A673 (cell line): ENCODE measurements around the gene OR8B12. TPM values are rescaled to one million over a fixed set of nuclear protein-coding genes. Genes with fewer than 3 reads are reported as not detected.

ENCODE experiments used
- BruUV-seq: library from RNA; stranded (reverse); fragments of 400-500 nt; replicated peaks from 2 replicates; lab custom pipeline; 2021; lab: Mats Ljungman, UMichigan
- CTCF ChIA-PET: fragments of 300-600 bp; sonication (Branson Sonifier 250); formaldehyde crosslinking; loops from one replicate; lab custom pipeline; 2022; ENCODE audit warnings: antibody characterized with exemption; lab: Charles Lee
- POLR2A ChIA-PET: fragments of 300-600 bp; sonication (Branson Sonifier 250); formaldehyde crosslinking; loops from one replicate; lab custom pipeline; 2022; ENCODE audit warnings: antibody characterized with exemption; ENCODE audit not compliant: low non-redundant PET; lab: Charles Lee
- DNase-seq: peaks from one replicate; pipeline ENCODE4 v3.0.0-alpha.2; 2015; ENCODE audit warnings: low spot score
- H3K27ac ChIP-seq: fragments of 200-600 bp; sonication (generic); 2 replicates; pipeline ENCODE4 v1.5.1; 2016; ENCODE audit warnings: mixed run types, low read depth, mild to moderate bottlenecking, mixed read lengths, antibody characterized with exemption, low read length; ENCODE audit not compliant: poor library complexity, severe bottlenecking
- H3K27me3 ChIP-seq: fragments of 200-600 bp; sonication (generic); replicated peaks from 2 replicates; pipeline ENCODE4 v1.6.1; 2017; ENCODE audit warnings: mixed run types, low read depth, mild to moderate bottlenecking, mixed read lengths, antibody characterized with exemption, low read length; ENCODE audit not compliant: insufficient read depth, poor library complexity
- H3K36me3 ChIP-seq: fragments of 200-600 bp; sonication (generic); 2 replicates; pipeline ENCODE4 v1.6.1; 2016; ENCODE audit warnings: mixed run types, mild to moderate bottlenecking, mixed read lengths, antibody characterized with exemption, low read length; ENCODE audit not compliant: insufficient read depth, poor library complexity, severe bottlenecking
- H3K4me1 ChIP-seq: fragments of 200-600 bp; sonication (generic); 2 replicates; pipeline ENCODE4 v1.6.1; 2017; ENCODE audit warnings: mixed run types, mild to moderate bottlenecking, mixed read lengths, antibody characterized with exemption, low read length; ENCODE audit not compliant: insufficient read depth, poor library complexity, severe bottlenecking
- H3K4me3 ChIP-seq: fragments of 200-600 bp; sonication (generic); 2 replicates; pipeline ENCODE4 v1.5.1; 2016; ENCODE audit warnings: low read depth, mixed run types, mild to moderate bottlenecking, mixed read lengths, low read length; ENCODE audit not compliant: poor library complexity, severe bottlenecking
- H3K9me3 ChIP-seq: fragments of 200-600 bp; sonication (generic); 2 replicates; pipeline ENCODE4 v1.6.1; 2016; ENCODE audit warnings: mixed run types, low read depth, mild to moderate bottlenecking, mixed read lengths, antibody characterized with exemption, low read length; ENCODE audit not compliant: poor library complexity, severe bottlenecking
- EZH2 ChIP-seq: fragments of 200-600 bp; sonication (generic); IDR thresholded peaks from 2 replicates; pipeline ENCODE4 v1.6.1; 2017; ENCODE audit warnings: borderline replicate concordance, low read depth, mild to moderate bottlenecking, mixed read lengths, antibody characterized with exemption, low read length; ENCODE audit not compliant: poor library complexity, severe bottlenecking
- intact Hi-C: fragments of 100-400 bp; cut with micrococcal nuclease; formaldehyde crosslinking; loops from one replicate; pipeline ENCODE4 v1.10.0; 2022; ENCODE audit not compliant: unreplicated experiment
- total RNA-seq: library from RNA; stranded (reverse); gene quantifications from 2 replicates; pipeline ENCODE4 v1.2.3, GENCODE V29; 2021
- TF ChIP-seq, protein P1 (sequence below): fragments of 300-800, 200-600 bp; sonication (generic); conservative IDR thresholded peaks from 2 replicates; pipeline ENCODE4 v1.5.1; 2017; ENCODE audit warnings: low read depth, mild to moderate bottlenecking, antibody characterized with exemption, low read length, moderate library complexity, mixed read lengths

OR8B12 gene
- total RNA-seq, 1 experiment from 2014 or later = not detected

- BruUV-seq = no TSS peak
- Histone ChIP-seq H3K36me3 (no peaks in the 10 kb centered on the region), H3K27ac (no peak overlapping the region), H3K4me1 (no peaks in the 10 kb centered on the region), H3K27me3 (no peaks in the 10 kb centered on the region), H3K9me3 (peaks cover 8% of the 10 kb centered on the region), H3K4me3 (no peak overlapping the region)
- ChIA-PET POLR2A (no interaction called here), CTCF (no interaction called here)
- no peak for TF ChIP-seq EZH2
- TF ChIP-seq, protein P1, sequence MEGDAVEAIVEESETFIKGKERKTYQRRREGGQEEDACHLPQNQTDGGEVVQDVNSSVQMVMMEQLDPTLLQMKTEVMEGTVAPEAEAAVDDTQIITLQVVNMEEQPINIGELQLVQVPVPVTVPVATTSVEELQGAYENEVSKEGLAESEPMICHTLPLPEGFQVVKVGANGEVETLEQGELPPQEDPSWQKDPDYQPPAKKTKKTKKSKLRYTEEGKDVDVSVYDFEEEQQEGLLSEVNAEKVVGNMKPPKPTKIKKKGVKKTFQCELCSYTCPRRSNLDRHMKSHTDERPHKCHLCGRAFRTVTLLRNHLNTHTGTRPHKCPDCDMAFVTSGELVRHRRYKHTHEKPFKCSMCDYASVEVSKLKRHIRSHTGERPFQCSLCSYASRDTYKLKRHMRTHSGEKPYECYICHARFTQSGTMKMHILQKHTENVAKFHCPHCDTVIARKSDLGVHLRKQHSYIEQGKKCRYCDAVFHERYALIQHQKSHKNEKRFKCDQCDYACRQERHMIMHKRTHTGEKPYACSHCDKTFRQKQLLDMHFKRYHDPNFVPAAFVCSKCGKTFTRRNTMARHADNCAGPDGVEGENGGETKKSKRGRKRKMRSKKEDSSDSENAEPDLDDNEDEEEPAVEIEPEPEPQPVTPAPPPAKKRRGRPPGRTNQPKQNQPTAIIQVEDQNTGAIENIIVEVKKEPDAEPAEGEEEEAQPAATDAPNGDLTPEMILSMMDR = no peak
- intact Hi-C loops = no loop called here
- no peak for DNase-seq
These were observed 50.3 kb downstream of the OR8B12 start for GRCh38 chr11:124493016-124493655.

Other genes with a start within 250 kb of the OR8B12 start
- gene OR8D1, start 229.7 kb downstream of the OR8B12 start, total RNA-seq = 0.41 and 0.52 TPM in 2 replicates
- gene OR8D2, start 223.5 kb downstream of the OR8B12 start, total RNA-seq = not detected in 2 replicates
- gene OR8B2, start 159.2 kb downstream of the OR8B12 start, total RNA-seq = not detected in 2 replicates
- gene OR8B3, start 144.6 kb downstream of the OR8B12 start, total RNA-seq = not detected in 2 replicates
- gene OR8B4, start 118.8 kb downstream of the OR8B12 start, total RNA-seq = not detected in 2 replicates
- not detected in 2 replicates for gene OR8B8, start 98.0 kb downstream of the OR8B12 start, total RNA-seq
- not detected in 2 replicates for gene OR8A1, start 26.3 kb upstream of the OR8B12 start, total RNA-seq
- gene PANX3, start 67.8 kb upstream of the OR8B12 start, total RNA-seq = not detected in 2 replicates
- 37.8 and 44.4 TPM in 2 replicates for gene TBRG1, start 79.2 kb upstream of the OR8B12 start, total RNA-seq
- gene SIAE, start 130.1 kb upstream of the OR8B12 start, total RNA-seq = 11.2 and 12.0 TPM in 2 replicates
- gene SPA17, start 130.2 kb upstream of the OR8B12 start, total RNA-seq = 22.9 and 25.8 TPM in 2 replicates
- 38.1 and 43.8 TPM in 2 replicates for gene NRGN, start 196.3 kb upstream of the OR8B12 start, total RNA-seq
- gene VSIG2, start 208.6 kb upstream of the OR8B12 start, total RNA-seq = not detected in 2 replicates
- gene ESAM, start 218.6 kb upstream of the OR8B12 start, total RNA-seq = 1.2 and 1.5 TPM in 2 replicates